Chondrocyte (in vitro differentiated cells): ENCODE results near the gene GLYATL3. TPM values are rescaled to one million over a fixed set of nuclear protein-coding genes. Genes with fewer than 3 reads are reported as not detected.

ENCODE experiments used
- DNase-seq: peaks from one replicate; pipeline ENCODE4 v3.0.0; 2021; ENCODE audit warnings: mixed read lengths, low spot score
- H3K27ac Mint-ChIP-seq: one replicate; pipeline ENCODE4 v1.8.0; 2021; ENCODE audit warnings: mild to moderate bottlenecking, moderate library complexity, mixed read lengths; ENCODE audit not compliant: unreplicated experiment
- H3K27me3 Mint-ChIP-seq: 2 replicates; pipeline ENCODE4 v1.8.0; 2021; ENCODE audit warnings: low read depth, mixed read lengths
- H3K36me3 Mint-ChIP-seq: 2 replicates; pipeline ENCODE4 v1.8.0; 2021; ENCODE audit warnings: low read depth, mixed read lengths
- H3K4me1 Mint-ChIP-seq: 2 replicates; pipeline ENCODE4 v1.8.0; 2021; ENCODE audit warnings: low read depth, mild to moderate bottlenecking, mixed read lengths
- H3K4me3 Mint-ChIP-seq: one replicate; pipeline ENCODE4 v1.8.0; 2021; ENCODE audit warnings: mild to moderate bottlenecking, moderate library complexity, mixed read lengths; ENCODE audit not compliant: unreplicated experiment
- H3K9me3 Mint-ChIP-seq: 2 replicates; pipeline ENCODE4 v1.8.0; 2021; ENCODE audit warnings: low read depth, mixed read lengths
- total RNA-seq: library from RNA; stranded (reverse); gene quantifications from 3 replicates; pipeline ENCODE4 v1.2.1, GENCODE V29; 2021
- TF ChIP-seq, protein P1 (sequence below): fragments of 200-600 bp; sonication (generic); IDR thresholded peaks from 2 replicates; pipeline ENCODE4 v1.5.0; 2021; ENCODE audit warnings: antibody characterized with exemption, mild to moderate bottlenecking, moderate library complexity

GLYATL3 gene
- total RNA-seq, 1 donor from 2014 or later = not detected

DNA sequence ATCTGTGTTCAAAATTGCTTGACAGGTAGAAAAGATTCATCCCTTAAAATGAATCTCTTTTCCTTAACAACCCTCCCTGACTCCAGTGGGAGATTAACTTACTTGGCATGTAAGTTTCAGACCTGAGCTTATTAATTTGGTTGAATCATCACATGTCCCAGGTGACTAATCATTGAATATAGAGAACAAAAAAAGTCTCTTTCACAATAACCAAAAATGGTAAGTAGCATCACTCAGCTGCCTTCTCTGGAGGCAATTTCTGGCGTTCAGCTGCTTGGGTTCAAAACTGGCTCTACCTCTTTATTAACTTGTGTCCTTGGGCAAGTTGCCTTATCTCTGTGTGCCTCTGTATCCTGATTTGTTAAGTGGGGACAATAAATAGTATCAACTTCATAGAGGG is 53.7 kb downstream of the GLYATL3 start:
- TF ChIP-seq, protein P1, sequence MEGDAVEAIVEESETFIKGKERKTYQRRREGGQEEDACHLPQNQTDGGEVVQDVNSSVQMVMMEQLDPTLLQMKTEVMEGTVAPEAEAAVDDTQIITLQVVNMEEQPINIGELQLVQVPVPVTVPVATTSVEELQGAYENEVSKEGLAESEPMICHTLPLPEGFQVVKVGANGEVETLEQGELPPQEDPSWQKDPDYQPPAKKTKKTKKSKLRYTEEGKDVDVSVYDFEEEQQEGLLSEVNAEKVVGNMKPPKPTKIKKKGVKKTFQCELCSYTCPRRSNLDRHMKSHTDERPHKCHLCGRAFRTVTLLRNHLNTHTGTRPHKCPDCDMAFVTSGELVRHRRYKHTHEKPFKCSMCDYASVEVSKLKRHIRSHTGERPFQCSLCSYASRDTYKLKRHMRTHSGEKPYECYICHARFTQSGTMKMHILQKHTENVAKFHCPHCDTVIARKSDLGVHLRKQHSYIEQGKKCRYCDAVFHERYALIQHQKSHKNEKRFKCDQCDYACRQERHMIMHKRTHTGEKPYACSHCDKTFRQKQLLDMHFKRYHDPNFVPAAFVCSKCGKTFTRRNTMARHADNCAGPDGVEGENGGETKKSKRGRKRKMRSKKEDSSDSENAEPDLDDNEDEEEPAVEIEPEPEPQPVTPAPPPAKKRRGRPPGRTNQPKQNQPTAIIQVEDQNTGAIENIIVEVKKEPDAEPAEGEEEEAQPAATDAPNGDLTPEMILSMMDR = no peak
- DNase-seq = no peak
- peaks cover 33% of the 10 kb centered on the region for H3K27me3 Mint-ChIP-seq
- H3K4me3 Mint-ChIP-seq = no peak overlapping the region
- H3K4me1 Mint-ChIP-seq = peaks cover 18% of the 10 kb centered on the region
- H3K36me3 Mint-ChIP-seq = no peaks in the 10 kb centered on the region
- no peak overlapping the region for H3K27ac Mint-ChIP-seq
- no peaks in the 10 kb centered on the region for H3K9me3 Mint-ChIP-seq

DNA sequence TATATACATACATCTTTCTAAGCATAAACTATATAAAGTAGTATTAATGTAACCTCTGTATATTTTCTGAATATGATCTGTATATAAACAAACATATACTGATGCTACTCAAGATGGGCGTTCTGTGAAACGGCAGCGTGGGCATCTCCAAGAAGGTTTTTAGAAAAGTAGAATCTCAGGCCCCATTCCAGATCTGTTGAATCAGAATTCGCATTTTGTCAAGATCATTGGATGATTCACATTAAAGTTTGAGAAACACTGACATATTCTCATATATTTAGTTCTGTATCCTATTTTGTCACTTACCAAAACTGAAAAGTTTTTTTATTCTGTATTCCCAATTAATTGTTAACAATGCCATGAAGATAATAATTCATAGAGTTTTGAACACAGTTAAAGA is 56.2 kb downstream of the GLYATL3 start:
- peaks cover 10% of the 10 kb centered on the region for H3K4me1 Mint-ChIP-seq
- no peak for DNase-seq
- H3K27ac Mint-ChIP-seq = no peak overlapping the region
- H3K27me3 Mint-ChIP-seq = peaks cover 15% of the 10 kb centered on the region
- H3K9me3 Mint-ChIP-seq = no peaks in the 10 kb centered on the region
- no peaks in the 10 kb centered on the region for H3K36me3 Mint-ChIP-seq
- H3K4me3 Mint-ChIP-seq = no peak overlapping the region
- TF ChIP-seq, protein P1 = no peak

DNA sequence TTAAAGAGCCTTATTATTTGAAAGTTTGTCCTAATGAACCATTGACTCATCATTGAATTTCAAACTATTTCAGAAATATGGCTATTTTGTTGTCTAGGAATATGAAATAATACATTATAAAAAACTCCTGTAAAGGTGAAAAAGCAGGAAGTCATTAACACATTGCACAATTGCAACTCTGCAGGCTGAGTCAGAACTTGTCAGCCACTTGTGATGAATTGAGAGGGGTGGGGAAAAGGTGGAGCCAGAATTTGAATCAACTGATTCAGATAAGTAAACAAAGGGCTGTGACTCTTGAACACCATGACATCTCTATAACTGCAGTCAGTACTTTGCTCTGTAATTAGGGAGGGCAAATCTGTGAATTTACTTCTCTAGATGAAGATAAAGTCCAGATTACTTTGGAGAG is 56.7 kb downstream of the GLYATL3 start:
- TF ChIP-seq, protein P1 = no peak
- Mint-ChIP-seq H3K27ac (no peak overlapping the region), H3K4me3 (no peak overlapping the region), H3K9me3 (no peaks in the 10 kb centered on the region), H3K4me1 (peaks cover 5% of the 10 kb centered on the region), H3K36me3 (no peaks in the 10 kb centered on the region), H3K27me3 (peaks cover 12% of the 10 kb centered on the region)
- no peak for DNase-seq

DNA sequence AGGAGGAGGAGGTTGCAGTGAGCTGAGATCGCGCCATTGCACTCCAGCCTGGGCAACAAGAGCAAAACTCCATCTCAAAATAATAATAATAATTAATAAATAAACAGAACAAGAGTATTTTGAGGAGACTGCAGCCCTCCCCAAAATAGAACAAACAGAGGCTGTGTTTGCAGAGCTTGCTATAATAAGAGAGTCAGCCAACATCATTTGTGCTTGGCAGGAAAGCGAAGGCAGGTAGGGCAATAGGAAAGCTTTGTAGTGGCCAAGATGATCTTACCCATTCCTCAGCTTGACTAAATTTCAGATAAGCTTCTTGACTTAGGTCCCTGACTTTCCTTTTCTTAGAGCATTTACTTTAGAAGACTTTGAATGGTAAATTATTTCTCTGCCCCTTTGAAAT is 57.5 kb downstream of the GLYATL3 start:
- no peak for DNase-seq
- Mint-ChIP-seq H3K9me3 (no peaks in the 10 kb centered on the region), H3K4me3 (no peak overlapping the region), H3K4me1 (no peaks in the 10 kb centered on the region), H3K36me3 (no peaks in the 10 kb centered on the region), H3K27me3 (peaks cover 7% of the 10 kb centered on the region), H3K27ac (no peak overlapping the region)
- TF ChIP-seq, protein P1 = no peak

DNA sequence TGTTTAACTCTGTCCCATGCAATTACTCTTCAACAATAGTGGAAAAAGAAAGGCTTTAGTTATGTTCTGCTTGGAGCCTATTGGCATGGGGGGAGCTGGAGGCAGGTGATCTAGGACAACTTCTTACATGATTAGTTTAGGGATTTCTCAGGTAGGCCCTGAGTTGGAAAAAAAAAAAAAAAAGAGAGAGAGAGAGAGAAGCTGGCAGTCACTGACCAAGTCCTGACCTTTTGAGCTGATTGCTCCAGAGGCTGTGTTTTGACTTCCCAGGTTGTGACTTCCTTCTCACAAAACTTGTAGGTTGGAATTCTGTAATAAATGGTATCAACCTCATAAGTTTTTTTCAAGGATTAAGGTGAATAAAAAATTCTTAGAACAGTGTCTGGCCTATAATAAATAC is 58.5 kb downstream of the GLYATL3 start:
- H3K27me3 Mint-ChIP-seq = peaks cover 3% of the 10 kb centered on the region
- TF ChIP-seq, protein P1 = no peak
- H3K4me1 Mint-ChIP-seq = no peaks in the 10 kb centered on the region
- H3K27ac Mint-ChIP-seq = no peak overlapping the region
- DNase-seq = no peak
- no peaks in the 10 kb centered on the region for H3K36me3 Mint-ChIP-seq
- H3K4me3 Mint-ChIP-seq = no peak overlapping the region
- H3K9me3 Mint-ChIP-seq = no peaks in the 10 kb centered on the region
